ENCODE measurements around the gene LDLRAP1. TPM values are rescaled to one million over a fixed set of nuclear protein-coding genes. Genes with fewer than 3 reads are reported as not detected.

LDLRAP1 gene, protein sequence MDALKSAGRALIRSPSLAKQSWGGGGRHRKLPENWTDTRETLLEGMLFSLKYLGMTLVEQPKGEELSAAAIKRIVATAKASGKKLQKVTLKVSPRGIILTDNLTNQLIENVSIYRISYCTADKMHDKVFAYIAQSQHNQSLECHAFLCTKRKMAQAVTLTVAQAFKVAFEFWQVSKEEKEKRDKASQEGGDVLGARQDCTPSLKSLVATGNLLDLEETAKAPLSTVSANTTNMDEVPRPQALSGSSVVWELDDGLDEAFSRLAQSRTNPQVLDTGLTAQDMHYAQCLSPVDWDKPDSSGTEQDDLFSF
- total RNA-seq, result 15.4 and 19.6 TPM in 2 replicates

DNA sequence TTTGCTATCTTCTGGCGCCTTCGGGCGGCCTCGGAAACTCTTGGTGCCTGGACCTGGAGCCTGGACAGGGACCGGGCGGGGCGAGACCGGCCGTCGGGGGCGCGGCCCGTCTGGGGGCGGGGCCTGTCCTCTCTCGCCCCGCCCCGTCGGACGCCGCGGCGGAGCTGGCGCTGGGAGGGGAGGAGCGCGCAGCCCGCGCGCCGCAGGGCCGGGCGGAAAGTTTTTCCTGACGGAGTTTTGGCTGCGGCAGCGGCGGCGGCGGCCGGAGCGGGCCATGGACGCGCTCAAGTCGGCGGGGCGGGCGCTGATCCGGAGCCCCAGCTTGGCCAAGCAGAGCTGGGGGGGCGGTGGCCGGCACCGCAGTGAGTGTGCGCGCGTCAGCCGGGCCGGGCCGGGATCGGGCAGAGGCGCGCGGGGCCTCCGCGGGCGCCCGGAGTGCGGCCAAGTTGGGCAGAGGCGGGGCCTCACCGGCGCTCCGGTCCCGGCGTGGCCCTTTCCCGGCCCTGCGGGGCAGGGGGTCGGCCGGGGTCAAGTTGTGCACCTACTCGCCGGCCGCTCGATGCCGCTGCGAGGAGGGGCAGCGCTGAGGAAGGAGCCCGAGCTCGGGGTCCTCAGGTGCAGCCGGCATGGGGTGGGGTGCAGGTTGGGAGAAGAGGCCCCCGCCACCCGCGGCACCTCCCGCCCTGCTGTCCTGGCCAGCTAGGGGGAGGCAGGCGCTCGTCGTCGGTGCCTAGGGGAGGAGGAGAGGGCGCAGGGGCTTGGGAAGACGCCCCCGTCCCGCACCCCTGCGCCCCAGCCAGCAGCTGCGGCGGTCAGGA lies at the start of gene LDLRAP1:
Gene LDLRAP1, plus strand, starts transcription at position 182 of the 818 bp plus-strand sequence. Its CDS starts 93 bp downstream, at position 275.

DNA sequence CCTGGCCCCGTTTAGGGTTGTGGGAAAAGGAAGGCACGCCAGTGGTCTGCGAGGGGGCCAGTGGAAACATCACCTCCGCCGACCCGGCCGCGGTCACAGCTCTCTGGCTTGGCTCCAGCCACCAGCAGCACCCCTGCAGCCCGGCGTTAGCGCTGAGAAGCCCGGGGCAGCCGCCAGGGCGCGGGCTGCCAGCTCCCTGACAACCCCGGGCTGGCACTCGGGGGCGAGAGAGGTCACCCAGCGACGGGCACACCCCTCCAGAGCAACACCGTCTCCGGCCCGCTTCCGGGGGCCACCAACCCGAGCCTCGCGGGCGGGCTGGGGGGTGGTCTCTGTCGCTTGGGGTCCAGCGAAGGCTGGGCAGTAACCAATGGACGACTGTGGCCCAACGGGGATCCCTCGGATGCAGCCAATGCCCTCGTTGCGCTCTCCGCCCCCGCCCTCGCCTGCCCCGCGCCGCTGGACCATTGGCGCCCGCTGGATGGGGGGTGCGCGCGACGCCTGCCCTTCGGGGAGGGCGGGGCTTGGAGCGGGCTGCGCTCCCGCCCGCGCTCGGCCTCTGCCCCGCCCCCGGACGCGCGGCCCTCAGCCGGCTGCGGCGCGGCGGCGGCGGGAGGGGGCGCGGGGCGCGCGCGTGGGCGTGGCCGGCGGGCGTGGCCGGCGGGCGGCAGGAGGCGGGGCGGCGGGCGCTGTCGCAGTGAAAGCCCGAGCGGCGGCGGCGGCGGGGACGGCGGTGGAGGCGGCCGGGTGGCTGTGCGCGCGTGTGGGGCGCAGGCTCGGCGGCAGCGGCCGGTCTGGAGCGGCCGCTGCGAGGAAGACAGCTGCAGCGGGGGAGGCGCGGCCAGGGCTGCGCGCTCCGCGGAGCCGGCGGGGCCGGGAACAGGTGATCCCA lies 72.9 kb downstream of the LDLRAP1 start, which contains the start of gene MAN1C1:
Gene MAN1C1, plus strand, starts transcription at position 697 of the 892 bp plus-strand sequence. CDS start 1,007 bp downstream, outside the sequence.

Other genes with a start within 250 kb of the LDLRAP1 start
- 95.9 and 124 TPM in 2 replicates for gene TMEM50A, start 205.3 kb upstream of the LDLRAP1 start, total RNA-seq
- gene RHCE, start 122.8 kb upstream of the LDLRAP1 start, total RNA-seq, result 0.53 and 0.58 TPM in 2 replicates
- 12.7 and 12.8 TPM in 2 replicates for gene MACO1, start 112.7 kb upstream of the LDLRAP1 start, total RNA-seq
- 1.4 and 1.6 TPM in 2 replicates for gene MAN1C1, start 73.2 kb downstream of the LDLRAP1 start, total RNA-seq